Cerebellar nuclear complex (tissue), 1 donor: ENCODE data around the gene EPHA4.
"Not testable (repeated sequence)": the region's sequence is repeated elsewhere in the genome, so short reads cannot be mapped to it uniquely, and the experiment has no call there.

Experiments used
- DNase-seq, 2 experiments: peaks; one replicate each; lab custom pipeline; 2025; lab: John Stamatoyannopoulos, UW

Gene EPHA4

GRCh38 chr2:221539246-221539645, 32.9 kb downstream of the EPHA4 start:
- no peak for DNase-seq

- no peak for DNase-seq
Observed at GRCh38 chr2:221535824-221536223, 36.3 kb downstream of the EPHA4 start.

- no peak for DNase-seq
Observed at GRCh38 chr2:221533299-221533698, 38.8 kb downstream of the EPHA4 start.

DNA sequence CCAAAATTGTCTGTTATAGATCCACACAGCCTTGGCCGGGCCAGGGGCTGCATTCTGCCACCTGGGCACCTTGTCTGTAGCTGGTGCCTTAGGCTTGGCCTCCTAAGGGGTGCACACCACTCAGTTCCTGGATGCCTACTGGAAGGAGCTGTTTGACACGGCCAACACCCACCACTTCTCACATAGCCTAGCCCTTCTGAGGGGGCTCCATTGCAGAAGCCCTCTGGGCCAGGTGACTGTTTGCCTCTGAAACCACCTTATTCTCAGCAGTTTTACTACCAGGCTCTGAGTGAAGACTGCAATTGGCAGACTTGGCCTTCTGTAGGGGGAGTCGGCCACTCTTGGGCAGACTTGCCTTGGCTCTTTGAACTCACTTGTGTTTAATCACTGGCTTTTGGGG, 39.5 kb downstream of the EPHA4 start:
- no peak for DNase-seq

DNA sequence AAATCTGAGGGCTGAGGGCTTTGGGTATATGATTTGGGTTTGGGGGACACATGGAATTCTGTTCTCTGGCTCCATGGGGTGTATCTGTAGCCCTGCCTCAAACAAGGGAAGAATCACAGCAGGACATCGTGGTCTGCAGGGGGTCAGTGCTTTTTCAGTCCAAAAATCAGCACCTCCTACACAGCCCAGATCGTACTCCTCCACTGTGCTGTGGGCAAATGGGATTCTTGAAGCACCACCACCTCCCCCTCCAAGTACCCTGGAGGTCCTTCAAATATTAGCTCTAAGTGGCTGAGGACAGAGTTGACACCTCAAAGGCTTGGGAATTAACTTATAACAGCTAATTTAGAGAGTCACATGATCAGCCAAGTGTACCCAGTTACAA, 41.5 kb downstream of the EPHA4 start:
- no peak for DNase-seq

GRCh38 chr2:221529943-221530652, 42.0 kb downstream of the EPHA4 start:
- no peak for DNase-seq

GRCh38 chr2:221529177-221529942, 42.7 kb downstream of the EPHA4 start:
- DNase-seq, result no peak

DNA sequence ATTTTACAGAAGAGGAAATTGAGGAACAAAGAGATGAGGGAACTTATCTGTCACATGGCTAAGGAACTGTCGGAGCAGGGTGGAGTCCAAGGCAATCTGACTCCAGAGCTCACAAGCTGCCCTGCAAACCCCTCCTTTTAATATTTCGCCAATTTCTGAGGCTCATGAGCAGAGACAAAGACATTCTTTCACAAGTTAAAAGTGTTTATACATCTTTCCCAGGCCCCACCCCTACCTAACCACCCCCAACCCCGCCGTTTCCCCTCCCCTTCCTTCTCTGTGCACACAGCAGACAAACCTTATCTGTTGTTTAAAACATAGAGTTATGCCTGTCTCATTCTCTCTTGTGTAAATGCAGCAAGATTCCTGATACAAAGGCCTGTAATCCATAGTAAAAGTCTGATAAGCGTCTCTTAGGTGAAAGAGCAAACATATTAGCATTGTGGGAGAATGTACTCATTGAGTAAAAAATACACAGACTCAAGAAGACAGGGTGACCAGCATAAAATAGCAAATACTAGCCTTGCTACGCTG, 44.3 kb downstream of the EPHA4 start:
- DNase-seq, result no peak

DNA sequence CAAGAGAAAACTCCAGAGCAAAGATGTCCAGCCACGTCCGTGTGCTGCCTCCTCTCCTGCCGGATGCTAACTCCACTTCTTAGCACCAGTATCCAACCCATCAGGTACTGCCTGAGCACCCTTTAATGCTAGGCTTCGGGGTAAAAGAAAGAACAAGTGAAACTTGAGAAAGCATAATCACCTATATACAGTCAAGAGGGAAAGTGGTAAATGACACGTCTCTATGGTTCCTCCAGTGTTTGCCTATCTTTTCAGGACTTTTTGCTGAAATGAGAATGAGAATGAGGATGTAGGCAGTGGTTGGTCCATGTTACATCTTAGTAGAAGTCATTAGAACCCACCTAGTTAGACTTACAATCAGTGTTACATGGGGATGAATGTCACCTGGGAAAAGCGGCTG, 47.9 kb downstream of the EPHA4 start:
- no peak for DNase-seq

GRCh38 chr2:221521233-221521845, 50.8 kb downstream of the EPHA4 start:
- no peak for DNase-seq

GRCh38 chr2:221518935-221519625, 53.0 kb downstream of the EPHA4 start:
- peak in 1 of 2 experiments; percentile 43 for DNase-seq

DNA sequence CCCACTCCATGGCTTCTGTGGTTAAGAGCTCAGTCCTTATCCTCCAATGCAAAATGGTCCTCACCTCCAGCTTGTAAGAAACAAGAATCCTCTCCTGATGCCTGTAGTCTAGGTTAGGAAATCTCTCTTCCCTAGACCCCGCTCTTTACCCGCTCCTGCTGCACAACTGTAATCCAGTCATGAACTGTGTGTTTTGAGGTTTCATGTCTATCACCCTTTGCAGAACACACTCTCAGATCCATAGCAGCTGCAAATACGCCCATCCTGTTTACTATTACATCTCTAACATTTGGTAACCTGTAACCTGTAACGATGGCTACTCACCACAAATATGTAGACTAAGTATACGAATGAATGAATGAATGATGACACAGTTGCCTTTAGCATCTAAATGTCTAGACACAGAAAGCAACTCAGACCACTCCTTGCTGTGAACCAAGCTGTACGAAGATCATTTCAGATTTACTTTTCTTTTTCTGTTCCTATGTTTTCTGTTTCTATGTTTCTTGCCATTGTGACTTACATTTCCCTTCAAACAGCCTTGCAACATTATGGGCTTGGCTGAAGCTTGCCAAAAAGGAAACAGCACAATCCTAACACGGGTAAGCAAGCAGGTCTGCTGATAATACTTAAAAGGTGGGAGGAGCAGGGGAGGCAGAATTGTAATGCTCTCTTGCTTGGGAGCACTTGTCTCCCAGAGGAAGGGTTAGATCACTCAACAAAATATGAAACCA, 53.7 kb downstream of the EPHA4 start:
- DNase-seq, result no peak

GRCh38 chr2:221517696-221518151, 54.4 kb downstream of the EPHA4 start:
- DNase-seq, result no peak

GRCh38 chr2:221517146-221517695, 54.9 kb downstream of the EPHA4 start:
- no peak for DNase-seq

- DNase-seq, result no peak
Observed at GRCh38 chr2:221515864-221516263, 56.2 kb downstream of the EPHA4 start.

- DNase-seq, result peak in 1 of 2 experiments; percentile 18
Observed at GRCh38 chr2:221514305-221515040, 57.6 kb downstream of the EPHA4 start.

DNA sequence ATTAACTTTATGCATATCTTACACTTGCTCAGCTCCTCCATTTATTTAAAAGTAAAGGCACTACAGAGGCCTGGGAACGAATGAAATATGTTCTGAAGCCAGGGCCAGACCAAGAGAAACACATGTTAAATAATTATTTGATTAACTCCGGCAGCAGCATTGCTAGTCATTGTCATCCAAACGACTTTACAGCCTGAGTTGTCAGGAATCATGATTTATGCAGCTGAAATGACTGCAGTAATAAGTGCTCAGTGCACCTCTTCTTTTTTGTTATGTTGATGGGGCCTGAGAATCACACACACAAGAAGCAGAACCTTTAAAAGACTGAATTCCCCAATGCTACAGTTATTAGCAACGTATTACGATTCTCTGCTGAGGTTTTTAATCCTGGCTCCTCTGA, 58.9 kb downstream of the EPHA4 start:
- no peak for DNase-seq

DNA sequence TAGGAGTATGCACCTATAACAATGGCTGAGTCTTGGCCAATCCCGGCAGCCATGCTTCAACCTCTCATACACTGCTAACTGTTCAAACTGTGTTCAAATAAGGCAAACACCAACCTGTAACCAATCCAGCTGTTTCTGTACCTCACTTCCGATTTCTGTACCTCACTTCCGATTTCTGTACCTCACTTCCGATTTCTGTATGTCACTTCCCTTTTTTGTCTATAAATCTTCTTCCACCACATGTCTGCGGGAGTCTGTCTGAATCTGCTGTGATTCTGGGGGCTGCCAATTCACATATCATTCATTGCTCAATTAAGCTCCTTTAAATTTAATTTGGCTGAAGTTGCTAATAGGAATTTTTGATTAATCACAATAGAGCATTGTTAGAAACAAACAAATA, 60.8 kb downstream of the EPHA4 start:
- not testable (repeated sequence) for DNase-seq

- DNase-seq, result no peak
Observed at GRCh38 chr2:221506469-221506868, 65.6 kb downstream of the EPHA4 start.

DNA sequence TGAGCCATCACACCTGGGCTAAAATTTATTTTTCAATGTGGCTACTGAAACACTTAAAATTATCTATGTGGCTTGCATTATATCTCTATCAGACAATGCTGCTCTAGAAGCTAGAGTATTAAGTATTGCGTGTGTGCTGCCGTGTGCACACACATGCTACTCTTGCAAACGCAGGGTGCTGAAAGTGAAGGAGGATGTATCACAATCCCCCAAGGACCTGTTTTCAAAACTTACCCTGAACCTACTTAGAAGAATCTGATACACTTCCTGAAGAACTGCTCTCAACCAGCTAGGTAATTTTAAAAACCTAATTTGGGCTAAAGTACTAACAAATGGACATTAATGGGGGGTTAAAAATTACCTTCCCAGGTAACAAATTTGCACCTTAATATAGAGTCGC, 66.5 kb downstream of the EPHA4 start:
- DNase-seq, result no peak
